Body of pancreas (tissue), 4 donors: ENCODE data around the gene CTSV.
"Not testable (repeated sequence)": the region's sequence is repeated elsewhere in the genome, so short reads cannot be mapped to it uniquely, and the experiment has no call there.

Experiments used
- POLR2A ChIP-seq, 3 donors: fragments of 450-650 bp; IDR thresholded peaks; one replicate each; pipeline ENCODE4 v1.6.1; 2016; ENCODE audit warnings: antibody characterized with exemption in 3 of 3, mild to moderate bottlenecking in 2 of 3
- TF ChIP-seq, protein P1 (sequence below), 7 experiments: fragments of 450-650 bp in 4 of 7; fragments of 200-600 bp in 3 of 7; sonication (generic) in 3 of 7; IDR thresholded peaks; one replicate each; pipeline ENCODE4 v1.5.1; 2016 to 2019; ENCODE audit warnings: antibody characterized with exemption in 7 of 7

GRCh38 chr9:97076731-97077451 is 37.9 kb upstream of the CTSV start:
- TF ChIP-seq, protein P1, sequence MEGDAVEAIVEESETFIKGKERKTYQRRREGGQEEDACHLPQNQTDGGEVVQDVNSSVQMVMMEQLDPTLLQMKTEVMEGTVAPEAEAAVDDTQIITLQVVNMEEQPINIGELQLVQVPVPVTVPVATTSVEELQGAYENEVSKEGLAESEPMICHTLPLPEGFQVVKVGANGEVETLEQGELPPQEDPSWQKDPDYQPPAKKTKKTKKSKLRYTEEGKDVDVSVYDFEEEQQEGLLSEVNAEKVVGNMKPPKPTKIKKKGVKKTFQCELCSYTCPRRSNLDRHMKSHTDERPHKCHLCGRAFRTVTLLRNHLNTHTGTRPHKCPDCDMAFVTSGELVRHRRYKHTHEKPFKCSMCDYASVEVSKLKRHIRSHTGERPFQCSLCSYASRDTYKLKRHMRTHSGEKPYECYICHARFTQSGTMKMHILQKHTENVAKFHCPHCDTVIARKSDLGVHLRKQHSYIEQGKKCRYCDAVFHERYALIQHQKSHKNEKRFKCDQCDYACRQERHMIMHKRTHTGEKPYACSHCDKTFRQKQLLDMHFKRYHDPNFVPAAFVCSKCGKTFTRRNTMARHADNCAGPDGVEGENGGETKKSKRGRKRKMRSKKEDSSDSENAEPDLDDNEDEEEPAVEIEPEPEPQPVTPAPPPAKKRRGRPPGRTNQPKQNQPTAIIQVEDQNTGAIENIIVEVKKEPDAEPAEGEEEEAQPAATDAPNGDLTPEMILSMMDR (IDR thresholded peaks at IDR 0.05), result not testable (repeated sequence)
- not testable (repeated sequence) for TF ChIP-seq POLR2A (IDR thresholded peaks at IDR 0.05)
